ENCODE data around the gene RPS6KC1. TPM values are rescaled to one million over a fixed set of nuclear protein-coding genes. Genes with fewer than 3 reads are reported as not detected.

Gene RPS6KC1
- total RNA-seq, 1 experiment from 2014 or later: 16.9 TPM

DNA sequence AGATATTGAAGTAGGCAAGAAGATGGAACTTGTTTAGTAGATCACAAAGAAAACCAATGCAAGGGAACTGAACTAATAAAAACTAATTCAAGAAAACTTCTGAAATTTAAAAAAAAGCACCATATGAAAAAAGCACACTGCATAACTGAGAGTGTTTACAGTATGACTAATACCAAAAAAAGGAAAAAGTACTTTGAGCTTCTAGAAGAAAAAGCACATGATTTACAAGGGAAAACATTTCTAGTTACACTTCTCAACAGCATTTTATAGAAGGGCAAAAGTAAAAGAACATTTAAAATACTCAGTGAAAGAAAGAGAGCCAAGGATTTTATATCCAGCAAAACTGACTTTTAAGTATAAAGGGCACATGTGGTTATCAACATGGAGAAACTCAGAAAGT, 233.6 kb downstream of the RPS6KC1 start:
- H3K9me3 Mint-ChIP-seq: no peaks in the 10 kb centered on the region; a peak in 2 of 5 replicates
- H3K9me3 ChIP-seq (ENCODE audit: control insufficient read depth, low read depth, low read length): no peaks in the 10 kb centered on the region
- no peak overlapping the region for H4K5ac ChIP-seq (ENCODE audit: insufficient read length, low read depth, low read length)

More for the DNA sequence above, 233.6 kb downstream of the RPS6KC1 start:
- peaks cover 0 to 4% (median 0%) of the 10 kb centered on the region in 3 experiments; a peak in 2 of 7 replicates for H3K36me3 Mint-ChIP-seq (ENCODE audit: insufficient read depth in 1 of 3, low read depth in 3 of 3)
- H3K23ac ChIP-seq (ENCODE audit: insufficient read length, low read depth, low read length): no peak overlapping the region
- H3T11ph ChIP-seq (ENCODE audit: low read length): no peak overlapping the region
- H3K27ac Mint-ChIP-seq: no peak overlapping the region
- no peak overlapping the region for H3K4ac ChIP-seq (ENCODE audit: low read depth, low read length)
- no peaks in the 10 kb centered on the region for H3K27me3 ChIP-seq (ENCODE audit: insufficient read depth, low read length)
- H4K91ac ChIP-seq (ENCODE audit: insufficient read length, low read depth, low read length): no peak overlapping the region
- no peak overlapping the region for H2BK12ac ChIP-seq (ENCODE audit: insufficient read length, low read depth, low read length)
- no peak overlapping the region for H3K4me3 Mint-ChIP-seq
- no peaks in the 10 kb centered on the region for H3K79me2 ChIP-seq (ENCODE audit: insufficient read depth, low read length)
- no peaks in the 10 kb centered on the region for H3K23me2 ChIP-seq (ENCODE audit: insufficient read length, low read depth, low read length, poor library complexity, severe bottlenecking)
- no peak overlapping the region for H3K4me2 ChIP-seq (ENCODE audit: insufficient read depth, insufficient read length, low read length)
- no peak overlapping the region for H4K8ac ChIP-seq (replicated peaks; ENCODE audit: insufficient read length, low read depth, low read length)
- H3K4me1 ChIP-seq (ENCODE audit: insufficient read depth, low read length): no peaks in the 10 kb centered on the region; the same call in 1 of the 2 replicates
- H4K20me1 ChIP-seq (ENCODE audit: control insufficient read depth, insufficient read depth, insufficient read length): no peaks in the 10 kb centered on the region
- H2AFZ ChIP-seq (ENCODE audit: low read length): no peak overlapping the region
- H3K18ac ChIP-seq (ENCODE audit: insufficient read length, low read depth, low read length): no peak overlapping the region
- no peak for TF ChIP-seq CTCF (conservative IDR thresholded peaks at IDR 0.05)
- no peak overlapping the region for H3K27ac ChIP-seq (ENCODE audit: insufficient read length, low read depth, low read length)
- H3K79me1 ChIP-seq (ENCODE audit: insufficient read depth, low read depth, low read length, poor library complexity, severe bottlenecking): no peaks in the 10 kb centered on the region
- H3K27me3 Mint-ChIP-seq (ENCODE audit: low read depth): no peaks in the 10 kb centered on the region
- DNase-seq: no peak
- H2AK5ac ChIP-seq (ENCODE audit: insufficient read length, low read length): no peak overlapping the region
- H2BK120ac ChIP-seq (ENCODE audit: low read depth, low read length, poor library complexity, severe bottlenecking): no peak overlapping the region
- no peak overlapping the region for H3K56ac ChIP-seq (ENCODE audit: insufficient read length, low read depth, low read length)
- H2BK15ac ChIP-seq (ENCODE audit: low read depth, low read length): no peak overlapping the region
- H2BK5ac ChIP-seq (ENCODE audit: insufficient read length, low read length): no peak overlapping the region
- H3K9ac ChIP-seq (ENCODE audit: extremely low read depth, insufficient read length, low read length): no peak overlapping the region
- H3K14ac ChIP-seq (ENCODE audit: insufficient read depth, low read length): no peak overlapping the region
- no peak overlapping the region for H2BK20ac ChIP-seq (ENCODE audit: low read depth, low read length, poor library complexity, severe bottlenecking)
- peaks cover 25 to 32% of the 10 kb centered on the region in 2 experiments for H3K4me1 Mint-ChIP-seq

All from H9 (cell line).